ENCODE data around the gene KRTAP3-2.

The KRTAP3-2 gene

GRCh38 chr17:41009301-41009760 lies 9.6 kb upstream of the KRTAP3-2 start:
- H3K4me3 ChIP-seq (ENCODE audit: low read depth, low read length), result no peak overlapping the region
- no peak for TF ChIP-seq CTCF (IDR thresholded peaks at IDR 0.05; ENCODE audit: borderline replicate concordance, insufficient read depth, low read depth, low read length)

GRCh38 chr17:41008811-41009210 lies 9.1 kb upstream of the KRTAP3-2 start, which contains the start of gene KRTAP3-1:
Gene KRTAP3-1 (minus strand): TSS chr17:41009128. CDS start chr17:41009074, 54 bp downstream.
- H3K4me3 ChIP-seq (ENCODE audit: low read depth, low read length), result no peak within 1 kb of the TSS
- TF ChIP-seq CTCF (IDR thresholded peaks at IDR 0.05; ENCODE audit: borderline replicate concordance, insufficient read depth, low read depth, low read length), result no peak

- no peak for TF ChIP-seq CTCF (IDR thresholded peaks at IDR 0.05; ENCODE audit: borderline replicate concordance, insufficient read depth, low read depth, low read length)
- H3K4me3 ChIP-seq (ENCODE audit: low read depth, low read length), result no peak overlapping the region
Measured at GRCh38 chr17:41004397-41004796, 4.7 kb upstream of the KRTAP3-2 start.

GRCh38 chr17:41003926-41004325 lies 4.2 kb upstream of the KRTAP3-2 start:
- H3K4me3 ChIP-seq (ENCODE audit: low read depth, low read length), result no peak overlapping the region
- no peak for TF ChIP-seq CTCF (IDR thresholded peaks at IDR 0.05; ENCODE audit: borderline replicate concordance, insufficient read depth, low read depth, low read length)

- no peak for TF ChIP-seq CTCF (IDR thresholded peaks at IDR 0.05; ENCODE audit: borderline replicate concordance, insufficient read depth, low read depth, low read length)
- no peak overlapping the region for H3K4me3 ChIP-seq (ENCODE audit: low read depth, low read length)
Measured at GRCh38 chr17:41002814-41003213, 3.1 kb upstream of the KRTAP3-2 start.

GRCh38 chr17:41001795-41002194 lies 2.1 kb upstream of the KRTAP3-2 start:
- H3K4me3 ChIP-seq (ENCODE audit: low read depth, low read length), result no peak overlapping the region
- TF ChIP-seq CTCF (IDR thresholded peaks at IDR 0.05; ENCODE audit: borderline replicate concordance, insufficient read depth, low read depth, low read length), result no peak

- TF ChIP-seq CTCF (IDR thresholded peaks at IDR 0.05; ENCODE audit: borderline replicate concordance, insufficient read depth, low read depth, low read length), result no peak
- H3K4me3 ChIP-seq (ENCODE audit: low read depth, low read length), result no peak overlapping the region
Measured at GRCh38 chr17:40997361-40997760, 2.3 kb downstream of the KRTAP3-2 start.

Data from GM12875 (cell line).